GM12872 (cell line): ENCODE data around the gene ERAP2.

ENCODE experiments used
- TF ChIP-seq, protein P1 (sequence below): IDR thresholded peaks from 3 replicates; pipeline ENCODE4 v1.5.1; 2011; ENCODE audit warnings: low read depth, mild to moderate bottlenecking, low read length, moderate library complexity; ENCODE audit not compliant: insufficient read depth

ERAP2 gene

DNA sequence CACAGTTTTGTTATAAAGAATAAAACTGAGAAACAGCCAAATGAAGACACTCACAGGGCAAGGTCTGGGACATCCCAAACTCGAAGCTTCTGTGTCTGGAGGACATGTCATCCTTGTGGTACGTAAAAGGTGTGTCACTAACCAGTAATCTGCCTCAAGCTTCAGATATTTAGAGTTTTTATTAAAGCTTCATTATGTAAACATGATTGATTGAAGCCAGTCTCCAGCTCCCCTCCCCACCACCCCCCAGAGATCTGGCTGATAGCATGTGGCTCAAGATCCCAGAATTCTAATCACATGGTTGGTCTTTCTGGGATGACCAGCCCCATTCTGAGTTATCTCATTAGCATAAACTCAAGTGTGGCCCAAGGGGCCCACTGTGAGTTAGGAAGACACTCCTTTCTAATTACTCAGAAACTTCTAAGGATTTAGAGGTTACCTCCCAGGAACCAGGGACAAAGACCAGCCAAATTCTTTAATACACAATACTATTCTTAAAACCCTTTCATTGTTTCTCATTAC lies 37.2 kb upstream of the ERAP2 start:
- TF ChIP-seq, protein P1, sequence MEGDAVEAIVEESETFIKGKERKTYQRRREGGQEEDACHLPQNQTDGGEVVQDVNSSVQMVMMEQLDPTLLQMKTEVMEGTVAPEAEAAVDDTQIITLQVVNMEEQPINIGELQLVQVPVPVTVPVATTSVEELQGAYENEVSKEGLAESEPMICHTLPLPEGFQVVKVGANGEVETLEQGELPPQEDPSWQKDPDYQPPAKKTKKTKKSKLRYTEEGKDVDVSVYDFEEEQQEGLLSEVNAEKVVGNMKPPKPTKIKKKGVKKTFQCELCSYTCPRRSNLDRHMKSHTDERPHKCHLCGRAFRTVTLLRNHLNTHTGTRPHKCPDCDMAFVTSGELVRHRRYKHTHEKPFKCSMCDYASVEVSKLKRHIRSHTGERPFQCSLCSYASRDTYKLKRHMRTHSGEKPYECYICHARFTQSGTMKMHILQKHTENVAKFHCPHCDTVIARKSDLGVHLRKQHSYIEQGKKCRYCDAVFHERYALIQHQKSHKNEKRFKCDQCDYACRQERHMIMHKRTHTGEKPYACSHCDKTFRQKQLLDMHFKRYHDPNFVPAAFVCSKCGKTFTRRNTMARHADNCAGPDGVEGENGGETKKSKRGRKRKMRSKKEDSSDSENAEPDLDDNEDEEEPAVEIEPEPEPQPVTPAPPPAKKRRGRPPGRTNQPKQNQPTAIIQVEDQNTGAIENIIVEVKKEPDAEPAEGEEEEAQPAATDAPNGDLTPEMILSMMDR: no peak

DNA sequence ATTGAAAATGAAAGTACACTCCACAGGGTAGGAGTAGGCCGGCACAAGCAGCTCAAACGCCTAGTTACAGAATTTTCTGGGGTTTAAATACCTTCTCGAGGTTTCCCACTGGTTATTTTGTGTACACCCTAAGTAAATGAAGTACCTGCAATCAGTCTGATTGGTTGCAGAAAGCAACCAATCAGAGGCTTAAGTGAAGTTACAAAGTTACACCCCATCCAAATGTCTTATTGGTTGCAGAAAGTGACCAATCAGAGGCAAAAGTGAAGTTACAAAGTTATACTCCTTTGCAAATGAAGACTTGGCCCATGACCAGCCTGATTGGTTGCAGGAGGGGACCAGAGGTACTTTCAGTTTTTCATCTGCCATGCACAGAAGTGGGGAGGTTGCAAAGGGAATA lies 33.2 kb upstream of the ERAP2 start:
- TF ChIP-seq, protein P1: no peak

DNA sequence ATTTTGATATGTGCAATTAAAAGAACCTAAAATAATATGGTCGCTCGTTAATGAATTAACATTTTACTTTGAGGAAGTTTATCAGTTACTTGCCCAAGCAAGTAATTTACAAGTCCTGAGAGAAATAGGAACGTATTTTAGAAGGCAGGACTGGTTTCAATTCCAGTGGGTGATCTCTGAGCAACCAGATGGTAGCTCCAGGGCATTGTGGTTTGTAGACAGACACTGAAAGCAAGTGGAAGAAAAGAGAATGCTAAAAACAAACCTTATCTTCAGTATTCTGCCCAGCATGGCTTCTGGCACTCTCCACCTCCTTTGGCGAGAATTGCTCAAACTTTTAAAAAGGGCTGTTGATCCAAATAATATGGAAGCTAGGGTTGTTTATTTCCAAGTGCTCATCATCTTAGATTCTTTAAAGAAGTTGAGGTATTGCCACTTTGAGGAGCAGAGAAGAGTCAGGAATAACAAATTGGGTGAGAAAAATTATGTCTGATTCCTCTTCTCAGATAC lies 31.8 kb upstream of the ERAP2 start:
- TF ChIP-seq, protein P1: no peak

DNA sequence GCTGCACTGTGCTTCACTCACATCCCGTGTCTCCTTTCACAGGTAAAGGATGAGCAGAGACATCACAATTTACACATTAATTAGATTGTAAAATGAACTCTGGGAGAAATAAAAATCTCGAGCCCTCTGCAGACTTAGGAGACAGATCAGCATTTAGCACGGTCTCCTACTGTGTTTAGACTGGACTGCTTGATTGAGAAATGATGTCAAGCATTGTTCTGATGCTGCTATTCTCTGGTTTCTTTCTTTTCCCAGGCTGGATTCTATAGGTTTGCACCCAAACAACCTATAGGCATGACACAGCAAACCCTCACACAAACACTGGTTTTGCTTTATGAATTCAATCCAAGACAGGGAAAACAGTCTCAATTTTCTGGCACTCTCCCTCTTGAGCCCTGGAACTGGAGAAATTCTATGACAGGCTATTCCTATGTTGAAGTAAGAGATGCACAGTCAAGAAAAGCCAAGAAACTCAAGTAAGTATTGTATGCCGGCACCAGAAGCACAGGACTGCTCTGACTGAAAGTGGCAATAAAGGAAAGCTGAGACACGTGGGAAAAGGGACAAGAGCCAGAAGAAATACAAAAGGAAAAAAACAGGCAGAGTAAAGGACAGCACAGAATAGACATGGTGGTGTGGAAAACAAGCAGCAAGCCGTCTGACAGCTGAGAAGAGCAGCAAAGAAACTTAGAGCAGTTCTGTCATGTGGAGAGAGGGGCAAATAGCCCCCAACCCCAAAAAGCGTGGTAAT lies 24.8 kb upstream of the ERAP2 start:
- TF ChIP-seq, protein P1: no peak

DNA sequence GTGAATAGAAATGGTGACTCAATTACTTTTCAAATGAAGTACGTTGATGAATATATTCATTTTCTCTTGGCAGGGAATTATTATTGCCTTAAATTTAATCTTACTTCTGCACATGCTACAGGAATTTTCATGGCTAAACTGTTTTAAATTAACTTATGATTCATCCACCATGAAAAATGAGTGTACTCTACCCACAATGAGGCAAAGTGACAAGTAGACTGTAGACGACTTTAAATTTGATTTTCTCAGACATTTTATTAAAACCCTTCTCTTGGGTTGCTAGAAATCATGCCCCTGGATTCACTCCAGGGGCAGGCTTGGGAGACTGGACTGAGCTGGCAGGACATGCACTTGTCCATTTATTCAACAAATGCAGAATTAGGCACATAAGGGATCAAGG lies 23.5 kb upstream of the ERAP2 start:
- TF ChIP-seq, protein P1: no peak

DNA sequence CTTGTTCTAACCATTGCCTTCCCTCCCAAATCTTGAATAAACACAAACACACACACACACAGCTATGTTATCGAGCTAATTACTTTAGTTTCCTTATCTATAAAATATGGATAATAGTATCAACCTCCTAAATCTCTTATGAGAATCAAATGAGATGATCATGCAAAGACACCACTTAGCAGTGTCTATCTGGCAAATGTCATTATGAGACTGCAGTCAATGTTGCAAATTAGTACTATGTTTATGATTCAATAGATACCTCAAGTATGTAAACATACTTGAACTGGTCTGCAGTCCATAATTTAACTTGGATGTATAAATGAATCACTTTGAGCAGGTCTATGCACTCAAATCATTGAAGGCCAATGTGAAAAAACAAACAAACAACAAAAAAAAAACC lies 22.2 kb upstream of the ERAP2 start:
- TF ChIP-seq, protein P1: no peak

DNA sequence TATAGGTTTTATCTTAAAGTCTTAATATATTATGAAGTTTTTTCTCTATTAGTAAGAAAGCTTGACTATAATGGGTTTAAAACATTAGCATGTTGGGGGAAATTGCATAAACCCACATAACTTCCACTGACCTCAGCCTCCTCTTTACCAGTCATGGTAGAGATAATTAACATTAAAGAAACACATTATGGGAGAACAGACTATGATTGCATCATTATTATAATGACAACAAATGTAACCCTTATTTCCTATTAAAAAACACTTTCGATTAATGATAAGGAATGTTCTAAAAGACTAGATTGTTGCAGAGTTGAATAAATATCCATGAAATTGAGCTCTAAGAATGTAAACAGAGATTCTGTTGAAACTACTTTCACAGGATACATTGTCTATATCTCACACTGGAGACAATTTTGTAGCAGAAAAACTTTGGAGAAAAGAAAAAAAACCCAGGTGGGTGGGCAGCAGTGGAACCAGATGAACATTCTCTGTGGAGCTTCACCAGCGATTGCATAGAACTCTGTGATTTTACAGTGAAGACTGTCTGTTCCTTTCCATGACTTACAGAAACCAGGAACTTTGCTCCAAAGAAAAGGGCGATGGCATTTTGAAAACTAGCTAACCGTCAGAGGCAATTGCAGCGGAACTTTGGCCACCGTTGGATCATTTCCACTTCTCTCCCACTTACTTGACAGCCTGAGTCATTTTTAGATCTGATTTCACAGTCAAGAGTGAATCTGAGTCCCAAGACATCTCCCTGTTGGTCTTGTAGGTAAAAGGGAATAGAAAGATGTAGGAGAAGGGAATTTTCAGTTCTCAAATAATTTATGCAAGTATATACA lies 21.0 kb upstream of the ERAP2 start:
- TF ChIP-seq, protein P1: no peak
